GM18951 (cell line): ENCODE data around the gene MMP3.

Source experiments
- POLR2A ChIP-seq: IDR thresholded peaks from 4 replicates; pipeline ENCODE4 v1.6.1; 2011; ENCODE audit warnings: mild to moderate bottlenecking; ENCODE audit not compliant: insufficient read length, insufficient read depth; ENCODE audit errors: extremely low read depth
- in situ Hi-C: fragments of 300-500 bp; cut with MboI; formaldehyde crosslinking; loops from one replicate; pipeline ENCODE4 v1.12.0; 2022; ENCODE audit warnings: low sequenced_read_pairs, mixed read lengths, inconsistent platforms; ENCODE audit not compliant: unreplicated experiment

Gene MMP3

GRCh38 chr11:102846292-102846691 is 2.9 kb upstream of the MMP3 start:
- in situ Hi-C loops: no loop called here
- no peak for TF ChIP-seq POLR2A

- TF ChIP-seq POLR2A: no peak
- in situ Hi-C loops: no loop called here
Observed at GRCh38 chr11:102842930-102843329, 479 bp downstream of the MMP3 start.

DNA sequence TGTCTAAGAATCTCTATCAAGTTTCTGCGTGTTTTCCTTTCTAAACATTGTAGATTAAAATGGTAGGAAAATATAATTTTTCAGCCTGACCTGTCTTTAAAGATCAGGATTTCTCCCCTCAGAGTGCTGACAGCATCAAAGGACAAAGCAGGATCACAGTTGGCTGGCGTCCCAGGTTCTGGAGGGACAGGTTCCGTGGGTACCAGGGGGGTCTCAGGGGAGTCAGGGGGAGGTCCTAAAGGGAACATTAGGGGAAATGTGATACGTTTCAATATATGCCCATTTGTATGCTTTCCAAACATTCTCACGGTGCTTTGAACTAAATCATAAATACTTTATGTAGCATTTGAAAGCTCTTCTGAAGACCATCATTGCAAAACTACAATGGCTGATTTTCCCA is 3.4 kb downstream of the MMP3 start:
- in situ Hi-C loops: no loop called here
- TF ChIP-seq POLR2A: no peak

- in situ Hi-C loops: no loop called here
Observed at GRCh38 chr11:102837646-102838045, 5.8 kb downstream of the MMP3 start.

DNA sequence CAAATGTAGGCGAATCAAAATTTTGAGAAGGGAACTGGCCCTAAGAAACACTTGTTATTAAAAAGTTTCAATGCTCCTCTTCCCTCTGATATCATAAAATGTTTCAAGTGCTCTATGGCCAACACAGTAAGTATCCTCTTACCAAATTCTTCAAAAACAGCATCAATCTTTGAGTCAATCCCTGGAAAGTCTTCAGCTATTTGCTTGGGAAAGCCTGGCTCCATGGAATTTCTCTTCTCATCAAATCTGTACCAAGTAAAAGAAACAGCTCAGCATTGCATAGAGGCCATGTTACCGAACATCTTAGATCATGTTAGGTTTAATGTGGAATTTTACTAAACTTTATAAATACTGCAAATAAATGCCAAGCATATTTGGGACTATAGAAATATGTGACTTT is 6.3 kb downstream of the MMP3 start:
- in situ Hi-C loops: no loop called here
- no peak for TF ChIP-seq POLR2A

More at GRCh38 chr11:102837646-102838045, 5.8 kb downstream of the MMP3 start:
- TF ChIP-seq POLR2A: no peak

DNA sequence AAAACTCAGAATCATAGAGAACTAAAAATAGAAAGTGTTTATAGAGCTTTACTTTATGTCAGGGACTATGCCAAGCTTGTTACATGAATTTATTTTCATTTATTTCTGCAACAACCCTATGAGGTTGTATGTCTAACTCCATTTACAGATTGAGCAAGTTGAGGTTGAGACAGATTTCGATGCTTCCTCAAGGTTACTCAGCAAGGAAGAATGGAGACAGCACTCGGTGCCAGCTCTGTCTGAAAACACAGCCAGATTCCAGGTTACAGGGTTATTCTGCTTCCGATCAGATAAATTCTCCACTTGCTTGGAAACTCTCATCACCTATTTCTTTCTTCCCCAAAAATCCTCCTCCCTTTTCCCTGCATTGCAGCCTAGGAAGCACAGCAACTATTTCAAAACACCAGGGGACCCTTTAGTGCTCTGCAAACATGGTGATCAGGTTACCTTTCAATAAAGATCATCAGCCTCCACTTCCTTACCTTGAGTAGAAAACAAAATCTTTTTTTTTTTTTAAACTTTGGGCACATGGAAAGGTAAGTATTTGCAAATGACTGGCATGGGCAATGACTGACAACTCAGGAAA is 7.0 kb downstream of the MMP3 start:
- TF ChIP-seq POLR2A: no peak
- in situ Hi-C loops: no loop called here

DNA sequence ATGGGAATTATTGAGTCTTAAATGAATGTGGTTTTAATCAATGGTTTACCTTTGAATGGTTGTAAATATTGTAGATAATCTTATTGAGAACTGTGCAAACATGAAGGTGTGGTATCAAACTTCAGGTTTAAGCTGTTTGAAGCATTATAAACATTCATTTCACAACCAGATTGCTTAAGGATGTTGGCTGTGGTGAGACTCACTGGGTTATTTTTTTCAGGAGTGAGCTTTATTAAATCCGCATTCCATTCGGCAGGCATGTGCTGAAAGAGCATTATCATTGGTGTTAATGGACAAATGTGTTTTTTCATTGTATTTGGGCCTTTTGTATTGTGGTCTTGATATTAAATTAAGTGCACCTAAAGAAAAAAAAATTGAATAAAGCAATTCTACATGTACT is 9.7 kb downstream of the MMP3 start:
- TF ChIP-seq POLR2A: no peak
- in situ Hi-C loops: no loop called here

- TF ChIP-seq POLR2A: no peak
- in situ Hi-C loops: no loop called here
Observed at GRCh38 chr11:102832612-102833011, 10.8 kb downstream of the MMP3 start.

DNA sequence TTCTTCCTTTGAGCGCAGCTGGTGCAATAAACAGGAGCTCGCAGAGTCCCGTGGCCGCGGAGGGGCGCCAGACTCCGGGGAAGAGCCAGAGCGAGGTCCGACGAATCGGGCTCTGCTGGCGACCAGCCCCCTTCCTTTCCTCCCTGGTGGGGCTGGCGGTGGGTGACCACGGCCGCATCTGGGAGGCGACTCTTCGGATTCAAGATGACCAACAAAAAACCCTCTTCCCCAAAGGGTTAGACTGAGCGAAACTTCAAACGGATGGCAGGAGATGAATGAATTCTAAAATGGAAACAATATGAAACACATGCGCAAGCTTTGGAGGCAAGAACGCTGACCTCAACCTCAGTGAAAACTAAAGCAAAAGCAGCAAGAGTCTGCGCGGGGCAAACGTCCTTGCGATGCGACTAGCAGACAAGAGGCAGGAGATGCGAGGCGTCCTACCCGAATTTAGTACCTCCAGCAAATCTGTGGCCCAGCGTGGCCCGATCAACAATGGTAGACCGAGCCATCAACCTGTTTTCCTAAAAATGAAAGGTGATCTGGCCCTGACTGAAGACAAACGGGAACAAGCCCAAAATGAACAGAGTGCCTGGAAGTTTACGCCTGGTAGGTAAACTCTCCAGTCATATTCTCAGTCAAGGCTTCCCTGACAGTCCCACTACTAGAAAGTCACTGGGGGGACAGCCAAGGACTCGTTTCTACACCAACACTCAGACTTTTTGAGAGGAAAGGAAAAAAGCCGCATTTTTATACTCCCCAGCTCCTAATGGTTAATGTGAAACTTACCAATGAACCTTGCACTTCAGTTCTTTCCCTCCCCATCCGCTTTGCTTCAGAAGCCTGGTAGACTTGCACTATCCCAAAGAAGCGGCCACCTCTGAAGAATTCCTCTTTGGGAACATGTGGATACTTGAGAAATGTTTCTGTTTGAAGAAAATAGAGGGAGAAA is 11.6 kb downstream of the MMP3 start:
- in situ Hi-C loops: no loop called here

DNA sequence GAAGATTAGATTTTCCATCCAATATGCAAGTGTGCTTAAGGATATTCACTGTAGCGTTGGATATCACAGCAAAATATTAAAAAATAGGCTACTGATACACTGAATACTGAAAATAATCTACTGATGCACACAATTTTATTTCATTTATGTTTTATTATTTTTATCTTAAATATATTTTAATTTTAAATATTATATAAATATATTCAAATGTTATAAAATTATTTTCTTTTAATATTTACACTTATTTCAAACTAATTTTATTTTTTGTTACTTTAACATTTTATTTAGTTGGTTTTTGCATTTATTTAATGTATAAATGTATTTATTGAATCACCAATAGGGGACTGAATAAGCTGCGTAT is 12.3 kb downstream of the MMP3 start:
- in situ Hi-C loops: no loop called here
- TF ChIP-seq POLR2A: no peak

More for the DNA sequence above, 11.6 kb downstream of the MMP3 start:
- no peak for TF ChIP-seq POLR2A

DNA sequence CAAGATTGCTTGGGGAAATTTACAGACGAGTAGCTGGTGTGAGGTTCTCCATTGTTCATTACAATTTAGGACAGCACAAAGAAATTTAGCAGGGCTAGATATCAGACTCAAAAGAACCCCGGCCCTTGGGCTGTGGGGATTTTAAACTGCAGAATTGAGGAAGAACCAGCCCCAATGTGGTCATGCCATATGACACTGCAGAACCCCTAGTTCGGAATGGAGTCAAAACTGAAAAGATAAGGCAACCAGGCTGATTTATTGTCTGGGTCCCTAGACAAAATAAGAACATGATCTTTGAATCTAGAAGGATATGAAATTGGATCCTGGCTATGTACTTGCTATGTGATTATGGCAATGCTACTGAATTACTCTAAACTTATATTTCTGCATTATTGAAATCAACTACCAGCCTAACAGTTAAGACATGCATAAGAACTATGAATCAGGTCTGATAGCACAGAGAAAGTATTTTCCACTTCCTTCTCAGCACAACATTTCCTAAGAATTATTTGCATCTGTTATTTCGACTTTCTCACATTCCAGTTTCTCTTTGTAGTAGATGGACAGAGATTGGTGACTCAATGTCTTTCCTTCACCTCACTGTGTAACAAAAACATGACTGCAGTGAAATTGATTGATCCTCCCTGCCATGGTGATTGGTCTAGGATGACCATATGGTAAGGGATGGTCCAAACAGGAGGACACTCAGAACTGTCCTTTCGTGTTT is 13.2 kb downstream of the MMP3 start:
- no peak for TF ChIP-seq POLR2A
- in situ Hi-C loops: no loop called here

DNA sequence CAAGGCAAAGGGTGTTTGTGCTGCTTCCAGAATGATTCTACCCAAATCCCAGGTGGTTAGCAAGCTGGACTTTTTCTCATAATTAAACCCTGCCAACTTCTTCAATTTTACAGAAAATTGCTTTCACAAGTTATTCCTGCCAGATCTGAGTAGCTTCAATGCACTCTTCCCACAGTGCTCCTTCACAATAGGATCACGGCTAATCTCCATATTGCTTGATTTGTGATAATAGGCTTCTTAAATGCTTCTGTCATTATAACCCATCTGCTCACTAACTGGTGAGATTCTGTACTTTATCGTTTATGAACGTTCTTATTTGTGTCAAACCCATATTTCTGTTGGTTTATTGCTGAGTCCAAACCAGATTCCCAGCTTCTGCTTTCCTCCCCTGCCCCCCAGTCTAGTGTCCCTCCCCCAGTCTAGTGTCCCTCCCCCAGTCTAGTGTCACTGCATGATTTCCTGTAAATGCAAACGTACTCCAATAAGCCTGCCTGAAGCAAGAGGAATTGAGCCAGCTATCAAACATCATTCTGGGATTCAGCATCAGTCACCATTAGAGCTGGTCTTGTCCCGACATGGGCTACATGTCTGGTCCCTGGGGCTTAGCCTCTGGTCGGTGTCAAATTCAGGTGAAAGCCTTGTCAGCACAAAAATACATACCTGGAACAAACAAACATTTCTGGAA is 14.0 kb downstream of the MMP3 start:
- TF ChIP-seq POLR2A: no peak
- in situ Hi-C loops: no loop called here

DNA sequence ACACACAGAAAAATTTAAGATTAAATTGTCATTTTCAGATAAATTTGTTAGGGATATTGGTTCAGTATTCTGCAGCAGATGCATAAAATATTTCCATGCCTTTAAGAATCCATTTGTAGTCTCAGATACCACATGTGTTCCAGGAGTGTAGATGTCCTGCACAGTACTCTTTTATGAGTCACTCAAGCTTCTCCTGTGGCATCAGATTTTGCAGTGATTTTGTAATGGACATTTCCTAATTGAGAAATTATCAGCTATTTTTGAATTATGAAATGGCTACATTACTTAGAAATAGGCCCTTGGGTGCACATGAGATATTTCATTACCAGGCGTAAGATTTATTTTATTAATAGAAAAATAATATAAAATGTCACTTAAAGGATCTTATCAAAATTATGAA is 18.9 kb downstream of the MMP3 start:
- in situ Hi-C loops: no loop called here
- no peak for TF ChIP-seq POLR2A
